NCI-H1417 (cell line): ENCODE results near the gene SMIM35.
"Not testable (repeated sequence)": the region's sequence is repeated elsewhere in the genome, so short reads cannot be mapped to it uniquely, and the experiment has no call there.

Experiments
- DNase-seq, 3 experiments: peaks; one replicate each; lab custom pipeline; 2025; lab: John Stamatoyannopoulos, UW

SMIM35 gene

DNA sequence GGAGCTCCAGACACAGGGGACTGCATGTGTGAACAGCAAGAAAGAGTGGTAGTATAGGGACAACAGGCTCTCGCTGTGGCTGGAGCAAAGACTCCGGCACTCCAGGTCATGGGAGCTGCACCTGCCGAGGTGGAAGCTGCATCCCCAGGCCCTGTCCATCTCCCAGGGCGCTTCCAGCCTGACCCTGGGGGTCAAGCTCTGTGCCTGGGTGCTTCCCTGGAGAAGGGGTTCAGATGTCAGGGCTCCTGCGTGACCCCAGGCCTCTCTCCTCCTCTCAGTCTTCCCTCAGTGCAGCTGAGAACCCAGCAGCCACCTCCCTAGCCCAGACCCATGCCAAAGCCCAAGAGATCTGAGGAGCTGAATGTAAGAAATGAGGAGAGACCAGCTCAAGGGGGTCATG, 6.5 kb downstream of the SMIM35 start:
- DNase-seq, result no peak

- DNase-seq, result no peak
Observed at GRCh38 chr11:118079491-118079890, 7.3 kb downstream of the SMIM35 start.

DNA sequence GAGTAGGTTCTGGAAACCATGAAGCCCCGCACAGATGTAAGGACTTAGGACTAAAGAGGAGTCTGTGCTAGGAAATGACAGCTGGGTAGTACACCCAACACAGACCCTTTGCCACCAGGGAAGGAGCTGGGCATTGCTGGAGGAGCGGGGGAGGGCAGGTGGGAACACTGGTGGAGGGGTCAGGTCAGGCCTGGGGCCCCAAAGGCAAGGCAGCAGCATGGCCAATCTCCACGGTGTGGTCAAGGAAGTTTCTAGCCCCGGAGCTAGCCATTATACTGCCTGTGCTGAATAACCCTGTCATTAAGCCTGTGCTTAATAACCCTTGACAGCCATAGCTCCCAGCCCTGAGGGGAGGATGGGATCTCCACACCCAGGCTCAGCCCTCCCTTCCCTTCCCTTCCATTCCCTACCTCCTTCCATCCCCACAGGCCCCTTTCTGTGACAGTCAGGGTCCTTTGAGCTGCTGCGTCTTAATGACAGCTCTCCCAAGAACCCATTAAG, 7.8 kb downstream of the SMIM35 start:
- DNase-seq, result peak in 2 of 3 experiments; percentile 61 to 85

DNA sequence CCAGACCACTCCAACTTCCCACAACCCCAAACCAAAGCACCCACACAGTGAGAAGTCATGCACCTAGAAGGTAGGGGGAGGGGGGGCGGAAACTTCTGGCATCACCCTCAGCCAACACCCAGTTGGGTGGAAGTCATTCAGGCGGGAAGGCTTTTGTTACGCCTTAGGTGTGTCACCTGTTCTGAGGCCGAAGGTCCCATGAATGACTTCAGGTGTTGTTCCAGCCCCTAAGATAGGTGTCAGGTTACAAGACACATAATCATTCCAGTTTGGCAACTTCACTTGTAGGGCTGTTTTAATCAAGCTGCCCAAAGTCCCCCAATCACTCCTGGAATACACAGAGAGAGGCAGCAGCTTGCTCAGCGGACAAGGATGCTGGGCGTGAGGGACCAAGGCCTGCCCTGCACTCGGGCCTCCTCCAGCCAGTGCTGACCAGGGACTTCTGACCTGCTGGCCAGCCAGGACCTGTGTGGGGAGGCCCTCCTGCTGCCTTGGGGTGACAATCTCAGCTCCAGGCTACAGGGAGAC, 9.9 kb downstream of the SMIM35 start, which contains the start of gene TMPRSS4:
Gene TMPRSS4, plus strand, starts transcription at position 325 of the 528 bp plus-strand sequence. CDS start 225 bp downstream, outside the sequence.
- DNase-seq, result peak; percentile 33 to 69 (median 67)

GRCh38 chr11:118074785-118075184, 12.0 kb downstream of the SMIM35 start:
- DNase-seq, result no peak

DNA sequence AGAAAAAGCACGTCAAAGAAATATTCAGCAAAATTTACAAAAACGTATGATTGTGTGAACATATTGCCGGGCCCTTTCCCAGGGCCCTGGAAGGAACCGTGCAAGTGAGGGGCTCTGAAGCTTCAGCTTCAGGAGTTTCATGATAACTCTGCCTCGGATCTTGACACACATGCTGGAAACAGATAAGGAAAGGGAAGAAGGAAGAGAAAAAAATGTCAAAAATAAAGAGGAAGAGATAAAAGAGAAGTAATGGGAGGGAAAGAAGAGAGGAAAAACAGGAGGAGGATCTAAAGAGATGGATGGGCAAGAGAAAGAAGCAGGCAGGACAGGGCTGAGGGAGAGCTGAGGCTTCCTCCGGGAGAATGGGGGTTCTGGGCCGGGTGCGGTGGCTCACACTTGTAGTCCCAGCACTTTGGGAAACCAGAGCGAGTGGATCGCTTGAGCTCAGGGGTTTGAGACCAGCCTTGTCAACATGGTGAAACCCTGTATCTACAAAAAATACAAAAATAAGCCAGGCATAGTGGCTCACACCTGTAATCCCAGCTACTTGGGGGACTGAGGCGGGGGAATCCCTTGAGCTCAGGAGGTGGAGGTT, 12.6 kb downstream of the SMIM35 start:
- no peak for DNase-seq

GRCh38 chr11:118073554-118073953, 13.2 kb downstream of the SMIM35 start:
- DNase-seq, result no peak

DNA sequence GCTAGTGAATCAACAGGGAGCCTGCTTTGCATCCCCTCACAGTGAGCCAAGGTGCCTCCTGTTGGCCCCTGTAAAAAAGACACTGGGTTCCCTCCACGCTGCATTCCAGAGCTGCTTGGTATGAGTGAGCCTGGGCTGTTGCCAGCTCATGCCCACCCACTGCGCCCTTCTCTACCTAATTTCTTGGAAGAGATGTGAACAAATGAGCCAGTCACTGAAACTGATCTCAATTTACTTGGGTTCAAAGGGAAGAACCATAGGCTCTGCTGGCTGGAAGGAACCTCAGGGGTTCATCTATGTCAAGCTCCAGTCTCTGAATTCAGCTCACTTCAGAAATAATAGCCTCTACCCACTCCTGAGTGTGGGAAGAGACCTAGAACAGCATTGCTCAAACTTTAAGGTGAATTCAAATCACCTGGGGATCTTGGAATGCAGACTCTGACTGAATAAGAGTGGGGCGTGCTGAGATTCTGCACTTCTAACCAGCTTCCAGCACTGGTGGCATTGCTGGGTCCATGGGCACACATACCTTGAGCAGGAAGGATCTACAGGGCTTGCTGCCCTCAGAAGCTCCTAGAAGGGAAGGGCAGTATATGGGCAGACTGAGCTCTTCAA, 15.2 kb downstream of the SMIM35 start:
- no peak for DNase-seq

GRCh38 chr11:118068945-118069612, 17.7 kb downstream of the SMIM35 start:
- DNase-seq, result no peak

GRCh38 chr11:118068206-118068944, 18.4 kb downstream of the SMIM35 start:
- DNase-seq, result no peak

- DNase-seq, result peak in 1 of 3 experiments; percentile 45
Observed at GRCh38 chr11:118067006-118067405, 19.8 kb downstream of the SMIM35 start.

DNA sequence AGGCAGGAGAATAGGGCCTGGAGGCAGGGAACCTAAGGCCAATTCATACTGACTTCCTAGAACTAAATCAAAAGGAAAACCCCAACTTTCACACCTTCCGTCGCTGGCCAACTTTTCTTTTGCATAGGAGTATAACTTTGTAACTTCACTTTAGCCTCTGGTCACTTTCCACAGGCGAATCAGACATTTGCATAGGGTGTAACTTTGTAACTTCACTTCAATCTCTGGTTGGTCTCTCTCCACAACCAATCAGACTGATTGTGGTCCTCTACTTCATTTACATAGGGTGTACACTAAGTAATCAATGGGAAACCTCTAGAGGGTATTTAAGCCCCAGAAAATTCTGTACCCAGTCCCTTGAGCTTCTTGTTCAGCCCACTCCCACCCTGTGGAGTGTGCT, 21.4 kb downstream of the SMIM35 start:
- no peak for DNase-seq

DNA sequence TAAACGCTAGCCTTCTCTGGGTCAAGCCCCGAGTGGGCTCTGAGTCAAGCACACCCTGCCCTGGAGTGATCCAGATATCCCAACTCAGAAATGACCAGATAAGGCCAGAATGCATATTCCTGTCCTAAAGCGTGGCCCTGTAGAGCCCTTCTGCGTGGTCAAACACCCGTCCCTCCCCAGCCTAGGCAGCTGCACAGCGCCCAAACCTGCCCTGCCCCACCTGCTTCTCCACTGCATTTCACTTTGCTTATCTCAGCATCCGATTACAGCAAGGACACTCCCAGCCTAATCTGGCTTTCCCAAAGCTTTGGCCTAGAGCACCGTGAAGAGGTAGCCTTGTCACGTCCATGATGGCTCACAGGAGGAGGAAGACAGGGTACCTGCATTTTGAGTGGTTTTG, 21.8 kb downstream of the SMIM35 start:
- DNase-seq, result no peak

GRCh38 chr11:118062631-118063030, 24.1 kb downstream of the SMIM35 start:
- not testable (repeated sequence) for DNase-seq

DNA sequence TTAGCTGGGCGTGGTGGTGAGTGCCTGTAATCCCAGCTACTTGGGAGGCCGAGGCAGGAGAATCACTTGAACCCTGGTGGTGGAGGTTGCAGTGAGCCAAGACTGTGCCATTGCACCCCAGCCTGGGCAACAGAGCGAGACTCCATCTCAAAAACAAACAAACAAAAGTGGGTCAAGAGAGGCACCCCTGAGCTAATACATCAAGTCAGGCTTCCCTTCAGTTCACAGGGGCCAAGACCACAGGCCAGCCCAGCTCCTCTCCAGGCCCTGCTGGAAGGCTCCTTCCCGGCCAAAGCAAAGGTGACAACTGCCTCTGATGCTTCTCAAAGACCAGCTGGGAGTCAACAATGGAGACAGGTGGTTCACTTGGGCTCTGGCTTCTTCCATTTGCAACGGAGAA, 24.6 kb downstream of the SMIM35 start:
- DNase-seq, result not testable (repeated sequence)

DNA sequence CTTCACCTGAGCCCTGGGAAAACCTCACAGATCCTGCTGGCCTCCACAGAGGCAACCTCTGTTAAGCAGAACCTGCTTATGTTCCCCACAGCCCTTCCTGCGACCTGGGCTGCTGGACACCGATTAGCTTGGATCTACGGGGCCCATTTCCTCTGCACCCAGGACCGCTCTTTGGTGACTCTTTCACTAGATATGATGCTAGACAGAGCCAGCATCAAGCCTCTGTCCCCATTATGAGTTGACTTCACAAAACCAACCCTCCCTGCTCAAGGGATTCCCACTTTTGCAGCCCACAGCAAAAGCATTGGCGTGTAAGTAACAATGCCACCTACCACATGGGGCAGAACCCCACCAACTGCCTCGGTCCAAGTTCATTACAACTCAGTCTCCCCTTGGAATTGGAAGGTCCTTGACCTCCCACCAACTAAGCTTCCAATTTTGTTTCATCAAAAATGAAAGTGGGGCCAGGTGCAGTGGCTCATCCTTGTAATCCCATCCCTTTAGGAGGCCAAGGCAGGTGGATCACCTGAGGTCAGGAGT, 25.1 kb downstream of the SMIM35 start:
- no peak for DNase-seq

DNA sequence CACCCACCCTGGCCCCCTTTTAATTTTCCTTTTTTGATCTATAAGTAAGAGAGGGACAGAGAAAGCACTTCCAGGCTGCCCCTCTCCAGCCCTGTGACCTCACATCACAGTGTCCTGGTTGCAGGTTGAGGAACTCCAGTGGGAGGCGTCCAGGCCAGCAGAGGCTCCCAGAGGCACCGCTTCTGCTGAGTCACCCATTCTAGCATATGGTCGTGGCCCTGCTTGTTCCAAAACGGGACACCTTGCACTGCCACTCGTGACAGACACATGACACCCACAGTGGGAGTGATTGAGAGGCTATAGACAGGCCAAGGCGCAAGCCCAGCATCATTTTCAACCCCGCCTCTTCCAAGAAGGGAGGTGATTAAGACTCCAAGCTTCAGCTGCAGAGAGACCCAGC, 25.9 kb downstream of the SMIM35 start:
- DNase-seq, result no peak

DNA sequence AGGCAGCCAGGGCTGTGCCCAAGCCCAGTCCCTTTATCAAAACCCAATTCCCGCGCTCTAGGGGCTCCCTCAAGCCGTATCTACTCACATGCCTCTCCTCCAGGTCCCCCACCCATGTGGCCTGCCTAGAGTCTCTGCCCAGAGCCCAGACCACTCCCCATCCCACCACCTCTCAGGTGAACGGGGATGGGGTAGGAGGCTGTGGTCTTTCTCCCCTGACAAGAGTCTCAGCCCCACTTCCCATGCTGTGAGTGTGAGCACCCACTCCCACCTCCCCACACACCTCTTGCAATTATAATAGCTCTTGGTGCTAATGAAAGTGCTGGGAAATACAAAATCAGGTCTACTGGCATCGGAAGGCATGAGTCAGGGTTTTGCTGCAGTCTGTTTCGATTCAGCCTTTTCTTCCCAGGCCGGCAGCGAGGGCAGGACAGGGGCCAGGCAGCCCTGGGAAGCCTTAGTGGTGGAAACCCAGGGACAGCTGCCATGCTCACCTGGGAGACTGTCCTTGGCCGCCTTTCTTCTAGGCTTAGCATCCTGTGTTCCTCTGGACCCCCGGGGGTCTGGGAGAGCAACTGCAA, 26.6 kb downstream of the SMIM35 start:
- no peak for DNase-seq

GRCh38 chr11:118059246-118059940, 27.4 kb downstream of the SMIM35 start:
- DNase-seq, result no peak

DNA sequence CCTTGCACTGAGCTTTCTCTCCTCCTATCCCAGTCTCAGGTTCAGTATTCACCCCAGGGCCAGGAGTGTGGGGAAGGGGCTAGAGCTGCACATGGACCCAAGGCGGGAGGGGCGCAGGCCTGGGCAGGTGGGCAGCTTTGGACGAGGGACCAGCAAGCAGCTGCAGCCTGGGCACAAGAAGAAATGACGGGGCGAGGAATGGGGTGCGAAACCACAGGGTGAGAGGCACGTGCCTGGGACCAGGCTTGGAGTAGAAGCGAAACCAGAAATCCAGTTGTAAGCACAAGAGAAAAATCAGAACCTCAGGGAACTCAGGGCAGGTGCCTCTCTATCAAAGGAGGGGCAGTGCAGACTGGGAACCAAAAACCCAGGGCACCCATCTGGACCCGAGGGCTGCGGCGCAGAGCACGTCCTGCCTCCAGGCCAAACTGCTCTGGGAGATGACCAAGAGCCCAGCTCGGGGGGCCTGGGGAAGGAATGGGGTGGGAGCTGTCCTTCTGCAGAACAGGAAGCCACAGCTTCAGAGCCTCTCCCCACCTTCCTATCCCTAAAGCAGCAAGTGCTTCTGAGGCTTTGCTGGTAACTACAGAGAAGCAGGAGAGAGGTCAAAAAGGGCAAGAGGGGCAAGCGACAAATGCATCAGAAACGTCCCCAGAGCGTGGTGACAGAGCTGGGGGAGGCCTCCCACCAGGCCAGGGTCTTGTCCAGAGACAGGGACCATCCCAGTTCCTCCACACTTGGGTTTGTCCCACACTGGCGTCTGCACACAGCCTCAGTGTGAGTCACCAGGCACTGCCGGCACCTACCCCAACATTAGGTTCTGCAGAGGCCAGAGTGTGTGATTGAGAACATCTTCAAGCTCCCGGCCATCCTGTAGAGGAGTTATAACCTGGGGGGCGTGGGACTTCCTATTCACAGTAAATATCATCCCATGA, 28.2 kb downstream of the SMIM35 start:
- DNase-seq, result no peak
